K562 (cell line): ENCODE results near the gene RPS8. TPM values are rescaled to one million over a fixed set of nuclear protein-coding genes. Genes with fewer than 3 reads are reported as not detected.

Experiments
- ATAC-seq: fragments of 200-7000 bp; cut with Tn5 transposase; 3 replicates; pipeline ENCODE4 v1.9.1; 2020; ENCODE audit warnings: moderate library complexity
- BruUV-seq: library from RNA; stranded (reverse); fragments of 400-500 nt; replicated peaks from 2 replicates; lab custom pipeline; 2021; lab: Mats Ljungman, UMichigan
- CTCF ChIA-PET: fragments of 300-600 bp; formaldehyde crosslinking; extraction: SDS; loops from one replicate; lab custom pipeline; 2021; ENCODE audit warnings: low intra/inter-chr PET ratio; lab: Yijun Ruan, JAX
- POLR2A ChIA-PET: fragments of 300-600, 350-650 bp; sonication (Branson Sonifier 250); formaldehyde crosslinking; extraction: SDS; loops from one replicate; lab custom pipeline; 2021; ENCODE audit warnings: antibody characterized with exemption, inconsistent platforms; lab: Yijun Ruan, JAX
- DNase-seq, 4 experiments: peaks; one replicate each; pipeline versions ENCODE4 v3.0.0 to v3.0.0-alpha.2; 2011 to 2018; ENCODE audit warnings: low spot score in 3 of 4, mixed read lengths in 3 of 4; ENCODE audit errors: extremely low read depth in 1 of 4
- FAIRE-seq: peaks from 2 replicates; lab custom pipeline; 2011; peaks lifted over from hg19 to GRCh38; lab: Jason Lieb, UNC
- H2AFZ ChIP-seq: 2 replicates; pipeline ENCODE4 v1.6.0; 2011; ENCODE audit warnings: low read depth, low read length, control low read depth, inconsistent platforms
- H3K27ac ChIP-seq: fragments of 200-600 bp; 3 replicates; pipeline ENCODE4 v1.8.0; 2011; ENCODE audit warnings: low read depth, mild to moderate bottlenecking, control low read depth, inconsistent platforms, low read length, moderate library complexity, mixed read lengths; ENCODE audit errors: extremely low read depth
- H3K27me3 ChIP-seq, 2 experiments: fragments of 300-600 bp in 1 of 2; 2 replicates in 1 of 2; 3 replicates in 1 of 2; pipeline versions ENCODE4 v1.6.0 to v1.8.0; 2011; ENCODE audit warnings: inconsistent platforms in 2 of 2, low read length in 2 of 2, mild to moderate bottlenecking in 1 of 2, mixed read lengths in 1 of 2, moderate library complexity in 1 of 2; ENCODE audit not compliant: control insufficient read depth in 2 of 2, insufficient read depth in 2 of 2
- H3K36me3 ChIP-seq: fragments of 300-600 bp; 3 replicates; pipeline ENCODE4 v1.8.0; 2011; ENCODE audit warnings: mild to moderate bottlenecking, low read length, inconsistent platforms; ENCODE audit not compliant: control insufficient read depth, insufficient read depth
- H3K4me1 ChIP-seq, 2 experiments: fragments of 200-600 bp in 1 of 2; replicated peaks in 1 of 2; 2 replicates in 1 of 2; 3 replicates in 1 of 2; pipeline versions ENCODE4 v1.5.1 to v1.8.0; 2011; ENCODE audit warnings: inconsistent platforms in 2 of 2, low read length in 2 of 2, mild to moderate bottlenecking in 1 of 2, mixed read lengths in 1 of 2, moderate library complexity in 1 of 2; ENCODE audit not compliant: control insufficient read depth in 2 of 2, insufficient read depth in 2 of 2
- H3K4me2 ChIP-seq: 2 replicates; pipeline ENCODE4 v1.6.1; 2011; ENCODE audit warnings: low read length, control low read depth, inconsistent platforms, mixed read lengths; ENCODE audit not compliant: insufficient read depth
- H3K4me3 ChIP-seq: fragments of 200-600 bp; sonication (generic), shearing (Covaris generic); 2 replicates; pipeline ENCODE4 v1.5.1; 2016; ENCODE audit warnings: control low read depth, inconsistent platforms
- H3K79me2 ChIP-seq: fragments of 200-600 bp; 3 replicates; pipeline ENCODE4 v1.8.0; 2011; ENCODE audit warnings: low read length, inconsistent platforms; ENCODE audit not compliant: control insufficient read depth, insufficient read depth
- H3K9ac ChIP-seq, 2 experiments: 2 replicates each; pipeline versions ENCODE4 v1.6.0 to v1.6.1; 2011; ENCODE audit warnings: low read depth in 2 of 2, low read length in 2 of 2, control low read depth in 1 of 2, inconsistent platforms in 1 of 2, mild to moderate bottlenecking in 1 of 2, mixed read lengths in 1 of 2; ENCODE audit not compliant: insufficient read depth in 1 of 2
- H3K9me1 ChIP-seq: one replicate; pipeline ENCODE4 v1.6.0; 2011; ENCODE audit warnings: inconsistent platforms, mild to moderate bottlenecking, low read length, moderate library complexity; ENCODE audit not compliant: control insufficient read depth, insufficient read depth
- H3K9me3 ChIP-seq: replicated peaks from 2 replicates; pipeline ENCODE4 v1.5.1; 2011; ENCODE audit warnings: low read depth, low read length, inconsistent platforms; ENCODE audit not compliant: control insufficient read depth, insufficient read depth
- H4K20me1 ChIP-seq: replicated peaks from 2 replicates; pipeline ENCODE4 v1.6.1; 2011; ENCODE audit warnings: low read length, inconsistent platforms, mixed read lengths; ENCODE audit not compliant: control insufficient read depth, insufficient read depth
- FOXA3 ChIP-seq, 2 experiments: fragments of 450-650 bp in 1 of 2; sonication (generic) in 1 of 2; formaldehyde crosslinking; IDR thresholded peaks in 1 of 2; conservative IDR thresholded peaks in 1 of 2; 2 replicates each; pipeline versions ENCODE4 v1.4.0 to v1.8.0; 2020 to 2022; ENCODE audit warnings: mild to moderate bottlenecking in 2 of 2, missing genetic modification reagents in 1 of 2
- SPI1 ChIP-seq: IDR thresholded peaks from 2 replicates; pipeline ENCODE4 v1.6.1; 2011; ENCODE audit warnings: low read depth, low read length, control low read depth, borderline replicate concordance
- ZFP36 ChIP-seq: fragments of 150-350 bp; IDR thresholded peaks from 2 replicates; pipeline ENCODE4 v1.6.1; 2018; ENCODE audit warnings: low read length, low read depth; ENCODE audit not compliant: partially characterized antibody
- ZFX ChIP-seq: sonication (generic); formaldehyde crosslinking; IDR thresholded peaks from 2 replicates; pipeline ENCODE4 v1.8.0; 2022; ENCODE audit warnings: mild to moderate bottlenecking, missing genetic modification reagents, moderate library complexity
- ZNF449 ChIP-seq: fragments of 250-450 bp; sonication (Bioruptor Pico); IDR thresholded peaks from 2 replicates; pipeline ENCODE4 v1.8.0; 2022; ENCODE audit warnings: moderate library complexity, mild to moderate bottlenecking, inconsistent platforms
- WGBS: fragments of 100-300 bp; shearing (Covaris generic); methylation state at CpG from one replicate; pipeline ENCODE4 v1.1.6; 2016; ENCODE audit warnings: low coverage, mixed read lengths; ENCODE audit not compliant: insufficient coverage; ENCODE audit errors: missing lambda C conversion rate; 5-methylcytosine and 5-hydroxymethylcytosine counted together
- in situ Hi-C: fragments of 300-500 bp; cut with MboI; formaldehyde crosslinking; loops from 4 replicates; pipeline ENCODE4 v1.15.0; 2018; ENCODE audit warnings: inconsistent platforms, mixed read lengths
- intact Hi-C: fragments of 100-400 bp; cut with micrococcal nuclease; formaldehyde crosslinking; loops from 2 replicates; pipeline ENCODE4 v1.14.2; 2022
- polyA plus RNA-seq, 8 experiments: library from polyadenylated mRNA; depleted of rRNA in 4 of 8; stranded (reverse) in 5 of 8; unstranded in 3 of 8; fragments of >200 nt; fragmentation: Nextera tagmentation in 2 of 8; fragmentation: Illumina TruSeq in 1 of 8; extraction: Ambion mirVana in 2 of 8; extraction: Trizol in 1 of 8; gene quantifications; 2 replicates each; pipeline versions ENCODE4 v1.2.1 to v1.2.3, GENCODE V29; 2011 to 2014; ENCODE audit warnings: inconsistent platforms in 1 of 8, missing spikeins in 1 of 8
- total RNA-seq, 7 experiments: library from RNA; depleted of rRNA in 6 of 7; stranded (reverse); fragments of >200 nt in 6 of 7; fragmentation: Illumina TruSeq in 2 of 7; extraction: Trizol in 2 of 7; gene quantifications; 2 replicates each; pipeline versions ENCODE4 v1.2.1 to v1.2.3, GENCODE V29; 2011 to 2021; ENCODE audit warnings: low replicate concordance in 1 of 7
- TF ChIP-seq, protein P1 (sequence below): sonication (generic); formaldehyde crosslinking; IDR thresholded peaks from 2 replicates; pipeline ENCODE4 v1.4.0; 2020; ENCODE audit warnings: mild to moderate bottlenecking, missing genetic modification reagents

The RPS8 gene
- total and polyA plus RNA-seq, 9 of the 15 experiments (the other 6 are each of a cell fraction or from before 2014, with no cell fraction given), result 2,431 to 4,168 (median 3,109) TPM

DNA sequence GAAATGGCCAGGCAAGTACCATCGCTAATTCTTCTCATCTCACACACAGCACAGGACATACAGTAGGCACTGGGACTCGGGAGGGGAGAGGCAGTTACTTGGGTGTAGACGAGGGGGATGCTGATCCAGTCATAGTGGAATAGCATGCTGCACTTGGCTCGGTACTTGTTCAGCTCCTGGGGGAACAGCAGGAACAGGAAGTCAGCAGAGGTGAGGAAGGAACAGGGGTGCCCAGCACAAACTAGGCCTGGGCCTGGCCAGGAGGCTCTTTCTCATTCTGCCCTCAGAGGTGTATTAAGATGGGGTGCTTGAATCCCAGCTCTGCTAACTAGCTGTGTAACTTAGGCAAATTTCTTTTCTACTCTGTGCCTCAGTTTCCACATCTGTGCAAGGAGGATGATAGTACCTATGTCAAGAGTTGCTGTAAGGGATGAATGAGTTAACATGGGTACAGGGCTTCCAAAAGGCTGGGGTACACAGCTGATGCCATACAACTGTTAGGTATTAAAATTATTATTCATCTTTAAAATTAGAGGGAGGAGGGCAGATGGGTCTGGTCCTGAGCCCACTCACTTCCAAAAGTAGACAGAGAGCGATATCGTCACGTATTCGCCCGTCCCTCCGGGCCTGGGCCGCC lies 10.3 kb downstream of the RPS8 start:
- Histone ChIP-seq H3K27ac (no peak overlapping the region), H3K4me3 (no peak overlapping the region), H3K9ac (peak overlapping the region in 1 of 2 experiments; percentile 52; a peak in 2 of 4 replicates), H4K20me1 (no peaks in the 10 kb centered on the region), H3K9me1 (no peaks in the 10 kb centered on the region), H3K36me3 (peaks cover 11% of the 10 kb centered on the region; the same call in 2 of the 3 replicates), H3K79me2 (no peaks in the 10 kb centered on the region), H3K4me1 (peaks cover 2 to 17% of the 10 kb centered on the region in 2 experiments; a peak in 4 of 5 replicates), H3K4me2 (no peak overlapping the region; the same call in 1 of the 2 replicates), H3K27me3 (no peaks in the 10 kb centered on the region), H2AFZ (peak overlapping the region; percentile 78), H3K9me3 (no peaks in the 10 kb centered on the region)
- 25% methylated on average over 11 of the region's 11 CpGs for WGBS
- in situ Hi-C loops (no loop called here), intact Hi-C loops (no loop called here)
- no peak for ATAC-seq
- TF ChIP-seq ZFX, result 0 out of 2 replicates have a peak, but pooled peaks have one; percentile 27
- TF ChIP-seq SPI1, result 0 out of 2 replicates have a peak, but pooled peaks have one; percentile 11
- no peak for TF ChIP-seq ZNF449
- TF ChIP-seq FOXA3 (CRISPR knock-in tag; conservative IDR thresholded peaks at IDR 0.05 in 1 of 2, IDR thresholded peaks at IDR 0.05 in 1 of 2), result 0 out of 4 replicates have a peak, but pooled peaks of 1 of the 2 experiments have one; percentile 54
- TF ChIP-seq, protein P1, sequence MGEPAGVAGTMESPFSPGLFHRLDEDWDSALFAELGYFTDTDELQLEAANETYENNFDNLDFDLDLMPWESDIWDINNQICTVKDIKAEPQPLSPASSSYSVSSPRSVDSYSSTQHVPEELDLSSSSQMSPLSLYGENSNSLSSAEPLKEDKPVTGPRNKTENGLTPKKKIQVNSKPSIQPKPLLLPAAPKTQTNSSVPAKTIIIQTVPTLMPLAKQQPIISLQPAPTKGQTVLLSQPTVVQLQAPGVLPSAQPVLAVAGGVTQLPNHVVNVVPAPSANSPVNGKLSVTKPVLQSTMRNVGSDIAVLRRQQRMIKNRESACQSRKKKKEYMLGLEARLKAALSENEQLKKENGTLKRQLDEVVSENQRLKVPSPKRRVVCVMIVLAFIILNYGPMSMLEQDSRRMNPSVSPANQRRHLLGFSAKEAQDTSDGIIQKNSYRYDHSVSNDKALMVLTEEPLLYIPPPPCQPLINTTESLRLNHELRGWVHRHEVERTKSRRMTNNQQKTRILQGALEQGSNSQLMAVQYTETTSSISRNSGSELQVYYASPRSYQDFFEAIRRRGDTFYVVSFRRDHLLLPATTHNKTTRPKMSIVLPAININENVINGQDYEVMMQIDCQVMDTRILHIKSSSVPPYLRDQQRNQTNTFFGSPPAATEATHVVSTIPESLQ, result no peak
- no peak for TF ChIP-seq ZFP36
- no peak for FAIRE-seq
- POLR2A ChIA-PET, result interaction anchor here (0.6 to 12.0 kb wide), 4 partner anchors 7 to 60 kb away, joined by 3 to 253 read pairs (median 55); partner anchors contain the start of gene RPS8
- no peak for DNase-seq
- BruUV-seq, result no TSS peak
- CTCF ChIA-PET, result no interaction called here
